DOHH2 (cell line): ENCODE data around the gene CARD10.

ENCODE experiments used
- CTCF ChIP-seq: fragments of 200-600 bp; sonication (generic); IDR thresholded peaks from one replicate; pipeline ENCODE4 v1.5.1; 2014; ENCODE audit warnings: antibody characterized with exemption, mild to moderate bottlenecking, low read depth, low read length; ENCODE audit not compliant: poor library complexity, severe bottlenecking
- EZH2phosphoT487 ChIP-seq: fragments of 200-600 bp; sonication (generic); IDR thresholded peaks from 2 replicates; pipeline ENCODE4 v1.6.1; 2017; ENCODE audit warnings: borderline replicate concordance, mild to moderate bottlenecking, antibody characterized with exemption, low read length, moderate library complexity, mixed read lengths

- TF ChIP-seq CTCF (no peak), EZH2phosphoT487 (no peak)
Observed at GRCh38 chr22:37518509-37519267, 527 bp downstream of the CARD10 start.
